Kidney tubule cell (primary cell): ENCODE measurements around the gene TSPAN9.
A peak's percentile ranks its signal among the peaks of the same experiment; 100 is the strongest.

Experiments used
- DNase-seq: peaks from one replicate; pipeline ENCODE4 v3.0.0-alpha.2; 2018; ENCODE audit warnings: low spot score

Gene TSPAN9

GRCh38 chr12:3316776-3317480, 239.7 kb downstream of the TSPAN9 start:
- no peak for DNase-seq

DNA sequence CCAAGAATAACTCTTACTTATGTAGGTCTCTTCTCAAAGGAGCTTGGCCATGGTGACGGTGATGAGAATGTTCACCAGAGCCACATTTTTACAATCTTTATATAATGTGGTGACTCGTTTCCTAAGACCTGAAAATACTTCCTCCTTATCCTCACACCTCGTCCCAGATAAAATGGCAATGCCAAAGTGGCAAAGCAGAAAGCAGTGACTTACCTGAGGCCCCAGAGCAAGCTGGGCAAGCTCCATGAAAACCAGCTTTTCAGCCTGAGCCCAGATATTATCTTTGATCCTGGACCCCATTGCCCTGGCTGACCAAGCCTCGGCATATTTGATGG, 240.3 kb downstream of the TSPAN9 start:
- peak; percentile 9 for DNase-seq

DNA sequence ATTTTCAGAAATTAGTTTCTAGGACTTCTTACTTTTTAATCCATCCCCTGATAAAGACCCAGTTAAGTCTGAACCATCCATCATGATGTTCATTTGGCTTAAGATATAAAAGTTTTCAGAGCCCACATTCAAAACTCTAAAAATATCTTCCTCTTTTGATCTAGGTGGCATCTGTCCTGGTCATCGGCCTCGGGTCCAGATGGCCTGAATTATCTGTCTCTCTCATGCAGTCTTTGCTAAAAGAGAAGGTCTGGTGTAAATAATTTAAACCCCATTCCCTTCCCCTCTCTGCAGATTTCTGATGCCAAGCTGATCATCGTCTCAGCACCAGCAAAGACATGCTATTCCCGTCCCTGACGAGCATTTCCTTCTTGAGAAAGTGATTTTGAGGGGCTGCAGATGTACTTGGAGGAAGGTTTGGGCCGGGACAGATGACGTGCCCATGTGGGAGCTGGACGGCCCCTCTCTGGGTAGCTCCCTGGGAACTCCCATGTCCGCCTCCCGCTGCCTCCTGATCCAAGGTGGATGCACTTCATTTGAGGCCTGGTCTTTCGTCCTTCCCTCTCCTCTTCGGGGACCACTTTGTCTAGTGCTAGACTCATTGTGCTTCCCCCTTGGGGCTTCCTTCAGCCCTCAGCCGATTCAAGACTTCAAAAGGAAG, 240.8 kb downstream of the TSPAN9 start:
- no peak for DNase-seq

DNA sequence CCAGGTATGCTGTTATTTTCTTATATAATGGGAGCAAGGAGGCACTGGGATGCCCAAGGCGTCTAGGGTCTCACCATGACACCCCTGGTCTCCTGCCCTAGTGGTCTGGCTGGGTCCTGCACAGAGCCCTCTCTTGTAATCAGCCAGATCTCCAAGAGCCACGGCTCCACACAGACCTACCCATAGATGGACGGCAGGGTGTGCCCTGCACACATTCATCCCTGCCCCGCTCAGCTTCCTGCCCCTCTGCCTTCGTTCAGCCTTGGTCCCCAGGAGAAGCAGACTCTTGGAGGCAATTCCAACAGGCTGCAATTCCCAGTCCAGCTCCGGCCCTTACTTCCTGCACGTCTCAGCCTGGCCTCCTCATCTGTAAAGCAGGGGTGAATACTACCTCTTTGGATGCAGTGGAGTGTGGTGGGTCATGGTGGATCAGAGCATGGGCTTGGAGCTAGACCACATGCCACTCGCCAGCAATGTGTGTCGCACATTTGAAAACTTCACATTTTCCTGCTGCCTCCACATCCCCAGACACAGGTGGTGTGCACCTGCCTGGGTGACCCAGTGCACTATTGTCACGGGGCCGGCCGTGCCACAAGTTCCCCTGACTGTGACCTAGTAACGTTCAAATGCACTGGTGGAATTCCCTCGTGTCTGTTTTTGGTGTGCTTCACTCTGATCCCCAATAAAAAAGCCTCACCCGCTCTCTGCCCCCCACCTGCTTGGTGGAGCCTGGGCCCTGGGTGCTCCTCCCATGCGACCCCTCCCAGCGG, 242.7 kb downstream of the TSPAN9 start:
- no peak for DNase-seq

DNA sequence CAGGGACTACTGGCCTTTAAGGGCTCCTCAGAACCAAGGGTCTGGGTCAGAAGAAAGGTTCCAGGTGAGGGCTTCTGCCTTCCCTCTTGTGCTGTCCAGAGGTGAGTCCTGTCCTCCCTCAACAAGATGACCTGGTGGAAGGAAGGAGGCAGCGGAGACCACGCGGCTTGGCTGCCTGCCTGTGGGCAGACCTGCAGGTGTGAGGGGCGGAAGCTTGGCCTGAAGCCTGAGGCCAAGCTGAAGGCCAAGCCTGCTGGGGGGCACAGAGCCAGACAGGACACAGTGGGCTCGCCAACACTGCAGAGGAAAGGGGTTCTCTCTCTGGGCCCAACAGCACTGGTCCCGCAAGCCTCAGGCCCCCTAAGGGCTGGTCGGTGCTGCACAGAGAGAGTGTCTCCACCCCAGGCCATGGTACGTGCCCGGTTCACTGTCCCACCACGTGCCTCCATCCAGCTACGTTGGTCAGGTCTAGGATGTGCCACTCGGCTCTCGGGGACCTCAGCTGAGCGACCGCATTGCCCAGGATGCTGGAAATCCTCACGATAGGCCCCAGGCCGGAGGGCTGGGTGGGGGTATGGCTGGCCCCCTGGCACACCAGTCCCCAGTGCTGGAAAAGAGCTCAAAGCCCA, 243.8 kb downstream of the TSPAN9 start:
- no peak for DNase-seq

- no peak for DNase-seq
Measured at GRCh38 chr12:3321881-3322280, 244.7 kb downstream of the TSPAN9 start.

DNA sequence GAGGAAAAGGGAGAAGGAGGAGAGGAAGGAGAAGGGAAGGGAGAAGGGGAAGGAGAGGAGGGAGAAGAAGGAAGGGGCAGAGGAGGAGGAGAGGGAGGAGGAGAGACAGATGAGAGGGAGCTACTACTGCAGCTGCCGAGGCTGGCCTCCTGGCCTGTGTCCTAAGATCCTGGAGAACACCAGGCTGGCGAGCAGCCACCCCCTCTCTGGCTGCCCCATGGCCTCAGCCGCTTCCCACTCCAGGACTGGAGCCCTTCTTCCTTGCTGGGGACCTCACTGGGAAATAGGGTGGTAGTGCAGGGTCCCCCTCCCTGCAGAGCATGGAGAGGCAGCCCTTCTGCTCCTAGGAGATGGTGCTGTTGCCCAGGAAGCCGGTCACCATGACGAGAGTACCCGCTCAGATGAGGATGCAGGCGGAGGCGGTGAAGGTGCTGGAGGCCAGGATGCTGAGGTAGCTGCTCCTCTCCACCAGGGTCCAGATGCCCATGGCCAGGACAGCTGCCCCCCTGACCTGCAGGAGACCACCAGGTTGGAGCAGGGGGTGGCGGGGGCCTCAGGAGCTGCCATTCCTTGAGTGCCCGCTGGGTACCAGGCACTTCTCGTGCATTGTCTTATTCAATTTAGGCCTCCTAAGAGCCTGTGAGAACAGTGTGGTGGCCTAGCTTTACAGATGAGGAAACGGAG, 246.0 kb downstream of the TSPAN9 start:
- no peak for DNase-seq

DNA sequence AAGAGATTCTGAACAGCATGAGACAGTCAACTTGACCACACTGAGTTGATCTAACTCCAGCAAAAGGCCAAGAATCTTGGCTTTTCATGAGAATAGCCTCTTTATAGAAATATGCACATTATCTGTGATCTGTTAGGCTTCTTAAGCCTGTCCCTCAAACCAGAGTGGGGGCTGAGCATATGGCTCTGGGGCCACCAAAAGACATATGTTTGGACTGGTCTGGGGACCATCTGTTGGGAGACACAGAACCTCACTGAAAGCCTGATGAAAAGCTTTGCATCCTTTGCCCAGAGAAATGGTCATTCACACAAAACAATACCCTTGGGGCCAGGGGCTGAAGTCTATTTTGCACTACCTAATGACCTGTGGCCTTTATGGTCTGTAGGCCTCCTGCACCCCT, 248.6 kb downstream of the TSPAN9 start:
- DNase-seq = no peak

DNA sequence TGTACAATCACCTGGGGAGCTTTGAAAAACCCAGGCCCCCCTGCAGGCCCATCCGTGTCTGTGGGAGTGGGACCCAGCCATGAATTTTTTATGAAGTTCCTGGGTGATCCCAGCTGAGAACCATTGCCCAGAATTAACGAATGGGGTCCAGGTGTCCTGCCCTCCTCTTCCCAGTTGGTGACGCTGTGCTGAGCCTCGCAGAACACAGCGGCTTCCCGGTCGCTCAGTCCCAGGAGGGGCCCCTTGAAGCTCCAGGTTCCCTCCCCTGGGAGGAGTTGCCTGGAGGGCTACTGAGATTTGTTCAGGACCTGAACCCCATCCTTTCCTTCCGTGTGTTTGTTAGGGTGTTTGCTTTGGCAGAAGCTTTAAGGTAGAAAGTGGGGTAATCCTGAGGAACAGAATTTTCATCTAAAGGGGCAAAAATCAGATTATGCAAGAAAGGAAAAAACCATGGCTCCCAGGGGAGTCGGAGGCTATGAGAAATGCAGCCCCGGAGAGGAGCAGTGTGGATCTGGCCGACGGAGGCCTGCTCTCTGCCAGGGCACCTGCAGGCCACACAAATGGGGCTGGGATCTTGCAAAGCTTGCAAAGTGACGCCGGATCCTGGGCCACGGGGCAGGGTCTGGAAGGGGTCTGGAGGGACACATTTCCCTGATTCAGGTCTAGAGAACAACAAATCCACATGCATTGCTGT, 249.1 kb downstream of the TSPAN9 start:
- DNase-seq = no peak

DNA sequence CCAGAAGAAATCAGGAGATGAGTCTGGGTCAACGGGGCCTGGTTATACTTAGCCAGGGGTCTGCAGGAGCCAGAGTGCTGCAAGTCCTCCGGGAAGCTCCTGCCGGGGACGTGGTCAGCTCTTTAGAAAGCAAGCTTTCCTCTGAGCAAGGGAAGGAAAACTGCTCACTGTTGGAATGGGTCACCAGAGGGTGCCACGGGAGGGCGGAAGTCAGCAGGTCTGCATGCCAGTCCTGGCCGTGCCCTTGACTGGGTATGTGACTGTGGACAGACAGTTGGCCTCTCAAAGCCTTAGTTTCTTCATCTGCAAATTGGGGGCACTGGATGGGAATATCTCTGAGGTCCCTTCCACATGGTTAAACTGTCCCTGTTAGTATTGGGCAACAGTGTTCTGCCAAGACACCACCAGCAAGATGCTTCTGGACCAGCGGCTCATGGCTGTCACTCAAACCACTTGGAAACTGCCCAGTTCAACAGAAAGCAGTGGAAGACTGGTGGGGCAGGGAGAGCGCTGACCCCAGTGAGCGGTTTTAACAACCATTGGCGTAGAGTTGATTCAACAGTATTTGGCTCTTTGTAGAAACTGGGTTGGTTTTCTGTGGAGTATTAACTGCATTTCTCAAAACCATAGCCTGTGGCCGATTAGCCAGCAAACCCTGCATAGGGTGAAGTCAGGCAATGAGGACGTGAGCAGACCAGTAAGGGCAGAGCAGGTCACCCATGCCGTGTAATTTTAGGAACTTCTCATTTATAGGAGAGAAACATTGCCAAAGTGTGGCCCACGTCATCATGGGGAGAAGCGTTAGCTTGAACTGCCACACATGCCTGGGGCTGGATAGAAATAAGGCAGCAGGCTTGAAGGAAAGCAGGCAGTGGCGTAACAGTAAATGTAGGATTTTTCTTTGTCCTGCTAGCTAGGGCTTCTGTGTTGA, 249.9 kb downstream of the TSPAN9 start:
- DNase-seq = peak; percentile 29

- no peak for DNase-seq
Measured at GRCh38 chr12:3328081-3328480, 250.9 kb downstream of the TSPAN9 start.

- no peak for DNase-seq
Measured at GRCh38 chr12:3328571-3328970, 251.4 kb downstream of the TSPAN9 start.

- no peak for DNase-seq
Measured at GRCh38 chr12:3329361-3329760, 252.2 kb downstream of the TSPAN9 start.

DNA sequence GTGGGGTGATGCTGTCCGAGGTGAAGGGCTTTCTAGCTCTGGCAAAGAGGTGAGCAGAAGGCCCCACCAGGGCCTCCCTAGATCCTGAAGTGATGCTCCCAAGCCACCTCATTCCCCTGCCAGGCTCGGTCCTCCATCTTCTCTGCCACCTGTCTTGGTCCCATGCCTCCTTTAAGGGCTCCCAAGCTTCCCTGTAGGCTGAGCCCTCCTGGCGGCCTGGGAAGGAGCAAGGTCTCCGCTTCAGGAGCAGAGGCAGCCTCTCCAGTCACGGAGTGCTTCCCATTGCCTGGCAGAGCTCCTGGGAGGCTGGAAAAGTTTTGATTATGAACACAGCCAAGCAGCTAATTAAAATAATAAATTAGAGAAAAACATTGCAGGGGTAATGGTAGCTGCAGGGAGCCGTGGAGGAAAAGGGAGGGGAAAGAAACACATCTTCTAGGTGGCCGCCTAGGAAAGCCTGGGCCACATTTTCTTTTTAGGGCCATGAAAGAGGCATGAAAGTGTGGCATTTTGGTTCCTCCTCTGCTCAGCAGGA, 253.9 kb downstream of the TSPAN9 start:
- DNase-seq = no peak

- DNase-seq = peak; percentile 41
Measured at GRCh38 chr12:3332188-3332587, 255.0 kb downstream of the TSPAN9 start.

DNA sequence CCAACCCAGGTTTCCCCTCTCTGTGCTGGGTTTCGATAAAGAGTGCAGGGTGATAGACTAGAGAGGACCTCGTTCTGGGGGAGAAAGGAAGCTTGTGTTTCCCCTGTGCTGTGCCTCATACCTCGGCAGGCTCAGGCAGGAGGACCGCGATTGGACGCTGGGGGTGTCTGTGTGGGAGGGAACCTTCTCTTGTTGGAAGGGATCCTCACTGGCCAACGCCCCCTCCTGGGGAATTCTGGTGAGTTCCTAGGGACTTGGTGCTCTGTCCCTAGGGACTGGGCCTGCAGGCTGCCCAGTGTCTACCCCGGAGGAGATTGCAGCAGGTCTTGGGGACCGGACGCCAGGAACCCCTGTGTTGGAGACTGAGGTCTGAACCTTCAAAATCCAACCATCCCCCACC, 256.4 kb downstream of the TSPAN9 start:
- no peak for DNase-seq

DNA sequence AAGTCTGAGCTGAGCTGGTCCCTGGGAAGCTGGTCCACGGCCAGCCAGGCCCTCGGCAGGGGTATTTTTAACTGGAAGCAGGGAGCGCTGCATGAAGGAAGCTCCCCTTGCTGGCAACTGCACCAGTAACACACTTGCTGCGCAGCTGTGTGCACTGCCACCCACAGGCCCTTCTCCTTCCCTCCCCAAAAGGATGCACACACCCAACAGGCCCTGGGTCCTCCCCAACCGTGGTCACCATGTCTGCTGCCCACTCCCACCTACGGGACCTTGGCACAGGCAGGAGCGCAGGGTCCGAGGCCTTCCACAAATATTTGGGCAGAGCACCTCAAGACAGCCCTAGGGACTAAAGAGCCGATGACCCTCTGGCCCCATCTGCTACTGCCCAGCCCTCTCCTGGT, 256.8 kb downstream of the TSPAN9 start:
- DNase-seq = no peak

GRCh38 chr12:3335078-3335487, 257.9 kb downstream of the TSPAN9 start:
- DNase-seq = no peak
